Vagina (tissue), 2 donors: ENCODE measurements around the gene TAF3.
"Not testable (repeated sequence)": the region's sequence is repeated elsewhere in the genome, so short reads cannot be mapped to it uniquely, and the experiment has no call there.

Experiments used
- POLR2A ChIP-seq, 2 donors: fragments of 450-650 bp; IDR thresholded peaks; one replicate each; pipeline ENCODE4 v1.6.1; 2017; ENCODE audit warnings: antibody characterized with exemption in 2 of 2, mild to moderate bottlenecking in 2 of 2, moderate library complexity in 2 of 2
- POLR2AphosphoS5 ChIP-seq, 2 donors: sonication (generic); formaldehyde crosslinking; IDR thresholded peaks; one replicate each; pipeline ENCODE4 v1.9.0; 2017; ENCODE audit warnings: antibody characterized with exemption in 2 of 2, mild to moderate bottlenecking in 2 of 2, low read depth in 1 of 2; ENCODE audit not compliant: insufficient read depth in 1 of 2
- TF ChIP-seq, protein P1 (sequence below), 3 experiments: fragments of 450-650 bp in 2 of 3; fragments of 200-600 bp in 1 of 3; sonication (generic) in 1 of 3; IDR thresholded peaks; one replicate each; pipeline ENCODE4 v1.5.1; 2017 to 2019; ENCODE audit warnings: antibody characterized with exemption in 3 of 3, mild to moderate bottlenecking in 2 of 3, moderate library complexity in 2 of 3

DNA sequence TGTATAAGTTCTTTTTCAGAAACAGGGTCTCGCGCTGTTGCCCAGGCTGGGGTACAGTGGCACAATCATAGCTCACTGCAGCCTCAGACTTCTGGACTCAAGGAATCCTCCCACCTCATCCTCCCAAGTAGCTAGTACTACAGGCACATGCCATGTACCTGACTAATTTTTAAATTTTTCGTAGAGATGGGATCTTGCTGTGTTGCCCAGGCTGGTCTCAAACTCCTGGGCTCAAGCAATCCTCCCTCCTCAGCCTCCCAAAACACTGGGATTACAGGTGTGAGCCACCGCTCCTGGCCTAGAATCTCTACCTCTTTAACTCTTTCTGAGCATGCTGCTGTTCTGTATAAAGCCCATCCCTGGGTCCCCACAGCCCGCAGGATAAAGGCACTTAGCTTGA is 212.9 kb downstream of the TAF3 start:
- not testable (repeated sequence) for TF ChIP-seq POLR2AphosphoS5 (IDR thresholded peaks at IDR 0.05; ENCODE audit: insufficient read depth in 1 of 2, low read depth in 1 of 2); POLR2A (IDR thresholded peaks at IDR 0.05)
- TF ChIP-seq, protein P1, sequence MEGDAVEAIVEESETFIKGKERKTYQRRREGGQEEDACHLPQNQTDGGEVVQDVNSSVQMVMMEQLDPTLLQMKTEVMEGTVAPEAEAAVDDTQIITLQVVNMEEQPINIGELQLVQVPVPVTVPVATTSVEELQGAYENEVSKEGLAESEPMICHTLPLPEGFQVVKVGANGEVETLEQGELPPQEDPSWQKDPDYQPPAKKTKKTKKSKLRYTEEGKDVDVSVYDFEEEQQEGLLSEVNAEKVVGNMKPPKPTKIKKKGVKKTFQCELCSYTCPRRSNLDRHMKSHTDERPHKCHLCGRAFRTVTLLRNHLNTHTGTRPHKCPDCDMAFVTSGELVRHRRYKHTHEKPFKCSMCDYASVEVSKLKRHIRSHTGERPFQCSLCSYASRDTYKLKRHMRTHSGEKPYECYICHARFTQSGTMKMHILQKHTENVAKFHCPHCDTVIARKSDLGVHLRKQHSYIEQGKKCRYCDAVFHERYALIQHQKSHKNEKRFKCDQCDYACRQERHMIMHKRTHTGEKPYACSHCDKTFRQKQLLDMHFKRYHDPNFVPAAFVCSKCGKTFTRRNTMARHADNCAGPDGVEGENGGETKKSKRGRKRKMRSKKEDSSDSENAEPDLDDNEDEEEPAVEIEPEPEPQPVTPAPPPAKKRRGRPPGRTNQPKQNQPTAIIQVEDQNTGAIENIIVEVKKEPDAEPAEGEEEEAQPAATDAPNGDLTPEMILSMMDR (IDR thresholded peaks at IDR 0.05) = not testable (repeated sequence)
